OCI-LY3 (cell line): ENCODE measurements around the gene PRMT2.

Experiments used
- CTCF ChIP-seq: fragments of 200-600, 300-600 bp; sonication (generic); IDR thresholded peaks from 2 replicates; pipeline ENCODE4 v1.5.1; 2014; ENCODE audit warnings: antibody characterized with exemption, low read length, low read depth
- EZH2phosphoT487 ChIP-seq: fragments of 200-600 bp; shearing (Covaris generic); IDR thresholded peaks from 2 replicates; pipeline ENCODE4 v1.6.1; 2018; ENCODE audit warnings: antibody characterized with exemption, mixed run types, low read depth

DNA sequence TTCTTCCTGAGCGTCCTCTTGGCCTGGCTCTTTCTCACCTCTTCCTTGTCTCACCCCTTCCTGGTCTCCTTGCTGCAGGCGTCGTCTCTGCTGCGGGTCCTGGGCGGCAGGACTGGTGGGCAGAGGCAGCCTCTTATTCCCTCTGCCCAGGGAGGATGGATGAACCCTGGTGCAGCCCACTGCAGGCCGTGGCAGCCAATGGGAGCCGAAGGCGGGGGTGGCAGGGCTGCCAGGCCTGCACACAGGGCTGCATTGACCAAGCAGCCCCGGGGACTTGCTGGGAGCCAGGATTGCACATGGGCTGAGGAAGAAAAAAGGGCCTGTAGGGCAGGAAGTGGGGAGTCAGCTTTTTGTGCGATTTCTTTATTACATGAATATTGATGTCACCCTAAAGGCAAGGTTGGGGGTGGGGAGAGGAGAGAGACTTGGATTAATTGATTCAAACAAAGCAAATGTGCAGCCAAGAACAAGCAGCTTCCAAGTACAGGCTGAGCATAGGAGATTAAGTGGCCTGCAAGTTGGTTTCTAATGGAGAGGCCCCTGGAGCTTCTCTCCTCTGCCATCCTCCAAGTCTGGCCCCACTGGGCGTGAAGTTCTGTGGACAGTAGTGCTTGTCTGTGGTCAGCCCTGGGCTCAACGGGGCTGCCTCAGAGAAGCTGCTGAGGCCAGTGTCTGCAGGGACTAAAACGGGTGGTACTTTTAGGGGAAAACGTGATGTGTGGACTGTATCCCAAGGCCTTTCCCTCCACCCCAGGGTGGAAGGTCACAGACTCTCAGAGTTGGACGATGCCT lies 30.3 kb upstream of the PRMT2 start, which contains the start of gene S100B:
- no peak for TF ChIP-seq CTCF
- no peak for TF ChIP-seq EZH2phosphoT487
